HG02763 (cell line): Measurements from ENCODE around the gene CORO7.
"Not testable (repeated sequence)": the region's sequence is repeated elsewhere in the genome, so short reads cannot be mapped to it uniquely, and the experiment has no call there.

Experiments used
- ATAC-seq: cut with Tn5 transposase; IDR thresholded peaks from one replicate; pipeline ENCODE4 v1.9.1; 2021; ENCODE audit warnings: mild to moderate bottlenecking, moderate library complexity; ENCODE audit not compliant: unreplicated experiment

The CORO7 gene

DNA sequence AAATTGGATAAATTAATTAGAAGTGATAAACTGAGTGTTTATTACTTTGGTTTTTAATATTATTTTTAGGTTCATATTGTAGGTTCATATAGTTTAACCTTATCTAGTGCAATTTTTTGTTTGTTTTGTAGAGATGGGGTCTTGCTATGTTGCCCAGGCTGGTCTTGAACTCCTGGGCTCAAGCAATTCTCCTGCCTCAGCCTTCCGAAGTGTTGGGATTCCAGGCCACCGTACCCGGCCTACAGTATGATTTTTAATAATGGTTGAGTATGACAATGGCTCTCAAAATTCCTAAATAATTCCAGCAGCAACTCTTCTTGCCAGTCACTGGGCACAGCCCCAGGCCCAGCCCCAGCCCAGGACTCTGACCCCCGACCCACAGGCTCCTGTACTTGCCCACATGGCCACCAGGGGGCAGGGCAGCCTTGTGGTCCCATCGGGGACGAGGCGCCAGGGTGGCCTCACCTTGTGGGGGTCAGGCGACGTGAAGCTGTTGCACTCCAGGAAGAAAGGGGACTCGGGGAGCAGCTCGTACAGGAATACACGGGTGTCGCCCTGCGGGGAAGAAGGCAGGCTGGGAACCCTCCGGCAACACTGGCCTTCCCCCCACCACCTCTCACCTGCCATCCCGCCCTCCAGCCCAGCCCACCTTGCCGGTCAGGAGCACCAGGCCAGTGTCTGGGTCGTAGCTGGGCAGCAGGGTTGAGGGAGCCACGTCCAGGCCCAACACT, 57.4 kb downstream of the CORO7 start:
- no peak for ATAC-seq

DNA sequence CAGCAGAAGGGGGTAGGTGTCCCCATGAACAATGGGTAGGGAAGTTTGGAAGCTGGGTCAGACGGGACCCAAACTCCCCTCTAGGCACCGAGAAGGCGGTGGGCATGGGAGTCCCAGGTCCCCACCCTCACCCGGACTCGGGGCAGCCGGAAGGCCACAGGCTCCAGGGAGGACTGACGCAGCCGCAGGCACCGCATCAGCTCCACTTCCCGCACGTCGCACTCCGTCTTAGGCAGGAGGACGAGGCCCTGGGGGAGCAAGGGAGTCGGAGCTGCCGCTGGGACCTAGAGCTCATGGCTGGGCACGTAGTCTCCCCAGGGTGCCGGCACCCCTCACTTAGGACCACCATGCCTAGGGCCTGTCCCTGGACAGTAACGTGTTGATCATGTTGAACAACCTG, 58.2 kb downstream of the CORO7 start:
- no peak for ATAC-seq

DNA sequence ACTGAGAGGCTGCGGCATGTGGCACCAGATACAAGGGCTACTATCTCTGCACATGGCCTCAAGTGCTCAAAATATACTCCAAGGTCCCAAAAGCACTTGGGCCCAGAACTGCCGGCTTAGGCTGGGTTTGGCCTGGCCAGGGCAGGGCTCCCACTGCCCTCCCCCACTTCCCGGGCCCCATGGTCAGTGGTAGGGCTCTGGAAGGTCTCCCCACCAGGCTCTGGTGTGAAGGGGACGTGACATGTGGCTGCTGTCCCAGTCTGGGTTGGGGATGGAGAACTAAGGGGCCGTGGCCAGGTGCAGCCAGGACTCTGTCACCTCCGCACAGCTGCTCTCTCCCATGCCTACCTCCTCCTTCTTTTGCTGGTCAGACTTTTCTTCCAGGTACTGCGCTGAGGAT, 59.6 kb downstream of the CORO7 start:
- ATAC-seq: no peak

DNA sequence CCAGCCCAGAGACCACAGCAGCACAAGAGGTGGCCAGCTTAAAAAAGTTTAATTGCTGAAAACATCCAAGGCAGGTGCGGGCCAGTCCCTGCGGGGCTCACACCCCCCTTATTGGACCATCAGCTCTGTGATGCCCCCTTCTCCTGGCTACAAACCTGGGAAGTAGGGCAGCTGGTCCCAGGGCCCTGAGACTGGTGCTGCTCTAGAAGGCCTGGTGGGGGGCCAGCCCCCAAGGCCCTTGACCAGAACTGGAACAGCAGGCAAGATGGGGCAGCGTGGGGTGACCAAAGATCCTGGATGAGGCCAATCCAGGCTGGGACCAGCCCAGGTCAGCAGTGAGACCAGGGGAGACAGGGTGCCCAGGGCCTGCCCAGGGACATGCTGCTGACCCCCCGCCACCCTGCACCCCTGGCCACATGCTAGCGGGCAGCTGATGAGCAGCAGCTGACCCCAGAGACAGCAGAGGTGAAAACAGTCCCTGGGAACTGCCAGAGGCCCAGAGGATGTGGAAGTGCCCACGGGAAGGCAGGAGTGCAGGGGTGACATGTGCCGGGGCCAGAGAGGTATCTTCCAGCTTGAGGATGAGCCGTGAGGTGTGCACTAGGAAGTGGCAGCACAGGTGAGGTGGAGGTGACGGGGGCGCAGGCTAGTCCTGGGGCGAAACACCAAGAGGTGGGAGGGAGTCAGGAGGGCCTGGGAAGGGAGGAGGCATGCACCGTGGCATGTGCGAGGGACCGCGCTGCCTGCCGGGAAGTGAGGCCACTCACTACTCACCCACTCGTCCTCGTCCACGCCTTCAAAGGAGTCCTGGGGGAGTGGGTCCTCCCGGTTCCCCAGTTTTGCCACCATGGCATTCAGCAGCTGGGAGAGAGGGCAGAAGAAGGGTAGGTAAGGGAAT, 61.6 kb downstream of the CORO7 start:
- ATAC-seq: no peak

DNA sequence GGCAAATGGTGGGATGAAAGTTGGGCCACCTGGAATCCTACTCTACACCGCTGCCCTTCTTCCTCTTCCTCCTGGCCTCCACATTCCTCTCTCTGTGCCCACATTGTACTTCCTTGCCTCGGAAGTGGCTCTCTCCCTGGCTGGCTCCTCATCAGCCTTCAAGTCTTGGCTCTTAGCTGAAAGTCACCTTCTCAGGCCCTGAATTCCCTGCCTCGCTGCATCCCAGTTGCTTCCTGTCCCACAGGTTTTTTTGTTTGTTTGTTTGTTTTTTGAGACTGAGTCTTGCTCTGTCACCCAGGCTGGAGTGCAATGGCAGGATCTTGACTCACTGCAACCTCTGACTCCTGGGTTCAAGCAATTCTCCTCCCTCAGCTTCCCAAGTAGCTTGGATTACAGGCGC, 62.7 kb downstream of the CORO7 start:
- ATAC-seq: no peak

DNA sequence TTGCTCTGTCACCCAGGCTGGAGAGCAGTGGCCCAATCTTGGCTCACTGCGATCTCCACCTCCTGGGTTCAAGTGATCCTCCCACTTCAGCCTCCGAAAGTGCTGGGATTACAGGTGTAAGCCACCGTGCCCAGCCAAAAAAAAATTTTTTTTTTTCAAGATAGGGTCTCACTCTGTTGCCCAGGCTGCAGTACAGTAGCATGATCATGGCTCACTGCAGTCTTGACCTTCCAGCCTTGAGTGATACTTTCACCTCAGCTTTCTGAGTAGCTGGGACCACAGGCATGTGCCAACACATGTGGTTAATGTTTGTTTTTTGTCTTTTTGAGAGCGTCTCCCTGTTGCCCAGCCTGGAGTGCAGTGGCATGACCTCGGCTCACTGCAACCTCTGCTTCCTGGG, 63.6 kb downstream of the CORO7 start:
- no peak for ATAC-seq

DNA sequence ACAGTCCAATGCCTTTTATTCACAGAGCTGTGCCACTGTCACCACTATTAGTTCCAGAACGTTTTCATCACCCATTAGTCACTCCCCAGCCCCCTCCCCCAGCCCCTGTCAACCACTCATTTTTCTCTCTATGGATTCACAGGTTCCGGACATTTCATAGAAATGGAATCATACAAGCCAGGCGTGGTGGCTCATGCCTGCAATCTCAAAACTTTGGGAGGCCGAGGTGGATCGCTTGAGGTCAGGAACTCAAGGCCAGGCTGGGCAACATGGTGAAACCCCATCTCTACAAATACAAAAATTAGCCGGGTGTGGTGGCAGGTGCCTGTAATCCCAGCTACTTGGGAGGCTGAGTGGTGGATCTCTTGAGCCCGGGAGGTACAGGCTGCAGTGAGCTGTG, 64.5 kb downstream of the CORO7 start:
- no peak for ATAC-seq

DNA sequence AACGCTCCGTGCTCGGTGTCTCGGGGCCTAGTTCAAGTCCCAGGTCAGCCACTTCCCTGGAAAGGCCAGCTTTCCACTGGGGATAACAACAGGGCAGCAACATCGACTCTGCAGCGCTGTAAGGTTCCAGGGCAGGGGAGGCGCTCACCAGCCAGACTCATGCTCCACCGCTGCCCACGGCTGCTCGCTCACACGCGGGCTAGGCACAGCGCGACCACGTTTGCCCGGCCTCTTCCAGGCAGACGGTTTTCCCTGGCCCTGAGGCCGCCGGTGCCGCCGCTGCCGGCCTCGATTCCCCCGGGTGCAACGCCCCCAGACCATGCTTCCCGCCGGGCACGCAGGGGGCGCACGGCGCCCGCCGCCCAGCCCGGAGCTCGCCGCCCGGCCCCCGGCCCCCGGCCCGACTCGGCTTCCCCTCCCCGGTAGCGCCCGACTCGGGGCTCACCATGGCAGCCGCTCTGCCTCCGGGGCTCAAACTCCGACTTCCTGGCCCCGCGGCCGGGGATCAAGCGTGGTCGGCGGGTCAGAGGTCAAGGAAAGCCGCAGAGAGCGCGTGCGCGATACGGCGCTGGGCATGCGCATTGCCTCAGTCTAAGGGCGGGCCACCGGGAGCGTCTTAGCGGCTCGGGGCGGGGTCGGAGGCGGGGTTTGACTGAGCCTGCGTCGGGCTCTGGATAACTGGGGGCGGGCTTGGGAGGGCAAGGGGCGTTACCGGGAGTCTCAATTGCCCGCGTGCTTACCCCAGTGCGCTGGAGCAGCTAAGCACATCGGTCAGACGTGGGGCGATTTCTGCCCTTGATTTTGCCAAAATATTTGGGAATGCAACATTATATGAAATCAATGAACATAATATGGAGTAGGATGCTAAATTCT, 65.4 kb downstream of the CORO7 start, which contains the start of gene PAM16:
Gene PAM16 (minus strand): TSS at position 535 of the 873 bp plus-strand sequence. CDS start 87 bp downstream, at position 448.
- ATAC-seq: peak; percentile 91

DNA sequence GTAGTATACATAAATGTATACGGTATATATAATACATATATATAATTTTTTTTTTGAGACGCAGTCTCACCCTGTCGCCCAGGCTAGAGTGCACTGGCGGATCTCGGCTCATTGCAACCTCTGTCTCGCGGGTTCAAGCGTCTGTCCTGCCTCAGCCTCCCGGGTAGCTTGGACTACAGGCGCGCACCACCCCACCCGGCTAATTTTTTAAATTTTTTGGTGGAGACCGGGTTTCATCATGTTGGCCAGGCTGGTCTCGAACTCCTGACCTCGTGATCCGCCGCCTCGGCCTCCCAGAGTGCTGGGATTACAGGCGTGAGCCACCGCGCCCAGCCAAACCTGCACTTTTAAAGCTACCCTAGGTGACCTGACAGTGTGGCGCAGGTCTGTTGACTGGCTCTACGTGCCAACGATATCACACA, 66.0 kb downstream of the CORO7 start:
- no peak for ATAC-seq

DNA sequence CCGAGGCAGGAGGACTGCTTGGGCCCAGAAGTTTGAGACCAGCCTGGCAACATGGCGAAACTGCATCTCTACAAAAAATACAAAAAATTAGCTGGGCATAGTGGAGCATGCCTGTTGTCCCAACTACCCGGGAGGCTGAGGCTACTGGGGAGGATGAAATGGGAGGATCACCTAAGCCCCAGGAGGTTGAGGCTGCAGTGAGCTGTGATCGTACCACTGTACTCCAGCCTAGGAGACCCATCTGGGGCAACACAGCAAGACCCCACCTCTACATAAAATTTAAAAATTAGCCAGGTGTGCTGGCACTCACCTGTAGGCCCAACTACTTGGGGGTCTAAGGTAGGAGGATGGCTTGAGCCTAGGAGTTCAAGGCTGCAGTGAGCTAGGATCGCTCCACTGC, 67.1 kb downstream of the CORO7 start:
- ATAC-seq: no peak

DNA sequence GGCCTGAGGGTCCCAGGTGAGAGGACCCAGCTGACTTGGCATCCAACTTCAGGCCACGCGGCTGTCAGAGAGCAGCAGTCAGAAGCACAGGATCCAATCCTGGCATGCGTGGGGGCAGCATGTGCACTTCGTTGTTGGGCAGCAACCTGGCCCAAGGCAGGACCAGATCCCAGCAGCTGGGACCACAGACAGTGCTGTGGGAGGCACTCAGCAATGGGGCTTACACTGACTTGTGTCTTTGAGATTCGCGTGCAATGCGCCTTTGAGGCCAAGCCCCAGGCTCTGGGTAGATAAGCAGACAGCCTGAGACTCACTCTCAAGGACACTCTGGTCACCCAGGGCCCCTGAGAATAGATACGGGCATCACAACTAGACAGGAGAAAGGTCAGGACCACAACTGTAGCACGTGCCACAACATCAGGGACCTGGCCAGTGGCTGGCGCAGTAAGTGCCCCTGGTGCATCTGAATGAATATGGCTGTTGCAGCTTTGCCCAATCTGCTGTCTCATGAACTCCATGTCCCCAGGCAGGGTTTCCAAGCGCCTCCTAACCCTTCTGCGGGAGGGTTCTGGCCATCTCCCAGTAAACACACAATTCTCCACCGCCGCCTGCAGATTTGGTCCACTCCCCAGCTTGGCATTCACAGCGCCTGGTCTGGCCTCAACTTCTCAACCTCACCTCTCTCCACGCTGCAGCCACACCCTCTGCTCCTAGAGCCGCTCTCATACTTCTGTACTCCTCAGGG, 68.5 kb downstream of the CORO7 start:
- ATAC-seq: no peak

DNA sequence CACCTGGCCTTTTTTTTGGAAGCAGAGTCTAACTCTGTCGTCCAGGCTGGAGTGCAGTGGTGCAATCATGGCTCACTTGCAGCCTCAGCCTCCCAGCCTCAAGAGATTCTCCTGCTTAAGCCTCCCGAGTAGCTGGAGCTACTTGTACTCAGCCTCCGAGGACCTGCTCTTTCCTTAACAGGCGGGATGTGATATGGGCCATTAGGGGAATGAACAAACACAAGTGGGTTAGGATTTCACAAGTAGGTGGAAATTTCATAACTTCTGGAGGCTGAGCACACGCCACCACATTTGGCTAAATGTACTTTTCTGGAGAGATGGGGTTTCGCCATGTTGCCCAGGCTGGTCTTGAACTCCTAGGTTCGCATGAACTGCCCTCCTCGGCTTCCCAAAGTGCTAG, 69.4 kb downstream of the CORO7 start:
- no peak for ATAC-seq

DNA sequence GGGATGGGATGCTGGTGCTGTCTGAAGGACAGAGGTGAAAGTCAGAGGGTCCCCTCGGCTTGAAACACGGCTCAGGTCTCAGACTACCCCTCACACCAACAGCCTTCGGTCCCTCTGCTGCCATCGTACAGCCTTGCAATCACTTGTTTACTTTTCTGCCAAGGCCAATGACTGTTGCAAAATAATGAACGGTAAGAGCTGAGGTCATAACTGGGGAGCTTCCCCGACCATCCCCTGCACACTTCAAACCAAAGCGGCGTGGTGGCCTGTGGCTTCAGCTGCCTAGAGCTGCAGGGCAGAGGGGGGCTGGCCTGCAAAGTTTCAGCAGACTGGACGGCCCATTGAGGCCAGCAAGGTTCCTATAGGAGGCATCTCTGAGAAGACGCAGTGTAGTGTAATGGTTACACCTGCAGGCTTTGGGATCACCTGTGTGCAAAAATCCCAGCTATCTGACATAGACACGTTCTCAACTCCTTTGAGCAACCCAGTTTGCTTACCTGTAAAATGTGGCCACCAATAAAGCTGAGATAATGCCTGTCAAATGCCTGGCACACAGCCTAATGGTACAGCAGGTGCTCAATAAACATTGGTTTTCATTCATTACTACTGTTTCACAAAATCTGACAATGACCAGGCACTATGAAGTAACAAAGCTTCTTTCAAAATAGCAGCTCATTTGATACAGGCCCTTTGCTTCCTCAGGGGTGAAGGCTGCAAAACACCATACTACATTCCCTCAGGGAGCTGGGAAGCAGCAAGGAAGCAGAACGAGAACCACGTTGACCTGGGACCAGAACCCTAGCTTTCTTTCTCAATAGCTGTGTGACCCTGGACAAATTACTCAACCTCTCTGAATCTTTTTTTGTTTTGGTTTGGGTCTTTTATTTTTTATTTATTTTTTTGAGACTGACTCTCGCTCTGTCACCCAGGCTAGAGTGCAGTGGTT, 70.3 kb downstream of the CORO7 start:
- no peak for ATAC-seq

DNA sequence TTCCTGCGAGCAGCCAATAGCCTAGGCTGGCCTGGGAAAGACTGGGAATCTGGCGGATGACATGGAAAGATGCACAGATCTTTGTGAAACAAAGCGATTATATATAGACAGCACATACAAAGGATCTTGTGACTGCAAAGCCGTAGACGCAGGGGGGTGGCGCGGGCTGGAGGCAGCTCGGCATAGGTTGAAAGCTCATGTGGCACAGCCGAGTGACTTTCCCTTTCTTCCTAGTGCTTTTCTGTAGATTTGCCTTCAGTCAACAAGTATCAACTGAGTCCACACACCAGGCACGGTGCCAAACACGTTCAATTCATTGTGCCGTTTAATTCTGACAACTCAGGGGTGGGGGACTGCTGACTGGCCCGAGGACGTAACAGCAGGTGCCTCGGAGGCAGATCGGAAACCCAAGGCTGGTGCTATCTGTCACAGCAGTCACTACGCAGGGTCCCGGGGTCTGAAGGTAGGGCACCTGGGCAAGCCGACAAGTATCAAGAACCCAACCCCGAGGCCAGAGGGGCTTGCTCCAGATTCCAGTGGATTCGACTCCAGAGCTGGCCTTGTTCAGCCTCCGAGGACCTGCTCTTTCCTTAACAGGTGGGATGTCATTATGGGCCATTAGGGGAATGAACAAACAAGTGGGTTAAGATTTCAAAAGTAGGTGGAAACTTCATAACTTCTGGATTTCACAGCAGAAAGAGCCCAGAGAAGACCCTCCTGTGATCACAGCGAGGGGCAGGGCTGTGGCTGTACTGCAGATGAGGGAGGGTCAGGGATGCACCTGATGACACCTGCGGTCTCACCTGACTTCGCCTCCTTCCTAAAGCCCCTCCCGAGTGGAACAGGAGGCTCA, 71.2 kb downstream of the CORO7 start:
- ATAC-seq: no peak

DNA sequence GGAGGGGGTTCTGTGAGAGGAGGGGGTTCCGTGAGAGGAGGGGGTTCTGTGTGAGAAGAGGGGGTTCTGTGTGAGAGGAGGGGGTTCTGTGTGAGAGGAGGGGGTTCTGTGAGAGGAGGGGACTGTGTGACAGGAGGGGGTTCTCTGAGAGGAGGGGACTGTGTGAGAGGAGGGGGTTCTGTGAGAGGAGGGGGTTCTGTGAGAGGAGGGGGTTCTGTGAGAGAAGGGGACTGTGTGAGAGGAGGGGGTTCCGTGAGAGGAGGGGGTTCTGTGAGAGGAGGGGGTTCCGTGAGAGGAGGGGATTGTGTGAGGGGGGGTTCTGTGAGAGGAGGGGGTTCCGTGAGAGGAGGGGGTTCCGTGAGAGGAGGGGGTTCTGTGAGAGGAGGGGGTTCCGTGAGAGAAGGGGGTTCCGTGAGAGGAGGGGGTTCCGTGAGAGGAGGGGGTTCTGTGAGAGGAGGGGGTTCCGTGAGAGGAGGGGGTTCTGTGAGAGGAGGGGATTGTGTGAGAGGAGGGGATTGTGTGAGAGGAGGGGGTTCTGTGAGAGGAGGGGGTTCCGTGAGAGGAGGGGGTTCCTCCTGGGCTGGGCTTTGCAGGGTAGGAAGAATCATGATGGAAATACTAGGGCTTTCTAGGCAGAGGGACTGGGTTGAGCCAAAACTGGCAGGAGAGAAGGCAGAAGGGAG, 72.0 kb downstream of the CORO7 start:
- ATAC-seq: not testable (repeated sequence)

DNA sequence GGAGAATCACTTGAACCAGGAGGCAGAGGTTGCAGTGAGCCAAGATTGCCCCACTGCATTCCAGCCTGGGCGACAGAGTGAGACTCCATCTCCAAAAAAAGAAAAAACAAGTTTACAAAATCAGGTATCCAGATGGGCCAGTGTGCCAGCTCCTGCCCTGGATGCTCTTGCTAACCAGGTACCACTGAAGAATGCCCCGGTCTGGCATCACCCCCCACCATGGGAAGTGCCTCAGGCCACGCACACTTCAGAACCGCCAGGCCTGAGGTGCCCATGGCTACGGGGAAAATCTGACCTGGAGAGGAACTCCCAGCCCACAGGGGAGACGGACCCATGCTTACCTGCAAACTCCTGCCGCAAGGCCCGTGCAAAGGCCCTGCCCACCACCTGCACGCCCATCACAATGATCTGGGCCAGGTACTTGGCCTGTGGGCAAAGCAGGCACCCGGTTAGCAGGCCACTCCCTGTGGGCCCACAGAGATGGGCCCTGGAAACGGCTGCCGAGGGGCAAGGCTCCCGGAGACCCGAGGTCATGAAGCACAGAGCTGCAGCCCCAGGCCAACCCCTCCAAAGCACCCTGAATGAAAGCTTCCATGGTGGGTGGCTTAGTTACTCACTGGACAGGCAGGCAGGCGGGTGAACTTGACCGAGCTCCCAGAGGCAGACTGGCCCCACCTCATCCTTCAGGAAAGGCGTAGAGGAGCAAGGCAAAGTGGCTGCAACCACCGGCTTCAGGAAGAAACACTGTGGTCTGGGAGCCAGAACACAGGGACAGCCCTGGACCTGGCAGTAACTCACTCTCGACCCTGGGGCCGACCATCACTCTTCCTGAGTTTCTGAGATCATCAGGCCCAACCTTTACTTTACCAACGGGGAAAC, 73.3 kb downstream of the CORO7 start:
- ATAC-seq: no peak

DNA sequence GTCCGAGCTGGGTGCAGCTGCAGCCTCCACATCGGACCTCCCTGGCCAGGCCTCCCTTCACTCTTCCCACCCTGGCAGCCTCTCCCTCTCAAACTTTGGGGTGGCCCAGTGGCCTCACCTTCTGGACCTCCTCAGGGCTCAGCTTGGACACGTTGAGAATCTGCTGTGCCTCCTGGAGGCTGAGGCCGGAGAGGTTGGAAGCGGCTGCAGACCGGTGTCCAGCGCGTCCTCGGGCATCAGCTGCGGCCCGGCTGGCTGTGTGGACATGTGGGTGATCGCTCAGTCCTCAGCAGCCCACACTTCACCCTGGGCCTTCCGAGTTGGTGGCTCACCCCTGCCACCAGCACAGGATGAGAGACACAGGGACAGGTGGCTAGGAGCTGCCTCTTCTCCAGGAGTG, 75.1 kb downstream of the CORO7 start:
- ATAC-seq: no peak
